Activated T-cell treated with anti-CD3 and anti-CD28 coated beads, Interleukin-2, amount 50 U/mL, for 72 hours (primary cell): ENCODE measurements around the gene IMPDH1. TPM values are rescaled to one million over a fixed set of nuclear protein-coding genes. Genes with fewer than 3 reads are reported as not detected.

Source experiments
- ATAC-seq, 2 donors: fragments of 150-1000 bp; cut with Tn5 transposase; replicated peaks in 1 of 2; 2 replicates each; pipeline ENCODE4 v1.10.0; 2021; ENCODE audit warnings: moderate library complexity in 2 of 2, mild to moderate bottlenecking in 1 of 2
- DNase-seq, 2 donors: peaks; one replicate each; pipeline ENCODE4 v3.0.0; 2021 to 2022; ENCODE audit warnings: mixed read lengths in 1 of 2
- H3K27ac Mint-ChIP-seq: one replicate; pipeline ENCODE4 v1.8.0; 2022; ENCODE audit warnings: mild to moderate bottlenecking, moderate library complexity, mixed read lengths
- H3K27me3 Mint-ChIP-seq: one replicate; pipeline ENCODE4 v1.8.0; 2022; ENCODE audit warnings: low read depth, mixed read lengths
- H3K36me3 Mint-ChIP-seq, 2 donors: one replicate each; pipeline ENCODE4 v1.8.0; 2022; ENCODE audit warnings: mixed read lengths in 2 of 2, mild to moderate bottlenecking in 1 of 2; ENCODE audit not compliant: insufficient read depth in 2 of 2
- H3K4me1 Mint-ChIP-seq: one replicate; pipeline ENCODE4 v1.8.0; 2022; ENCODE audit warnings: low read depth, mixed read lengths
- H3K4me3 Mint-ChIP-seq, 2 donors: one replicate each; pipeline ENCODE4 v1.8.0; 2022; ENCODE audit warnings: mild to moderate bottlenecking in 2 of 2, mixed read lengths in 2 of 2, moderate library complexity in 2 of 2
- H3K9me3 Mint-ChIP-seq, 2 donors: one replicate each; pipeline ENCODE4 v1.8.0; 2022; ENCODE audit warnings: mixed read lengths in 2 of 2
- total RNA-seq, 2 donors: library from RNA; stranded (reverse); gene quantifications; one replicate each; pipeline ENCODE4 v1.2.3, GENCODE V29; 2022

The IMPDH1 gene
- total RNA-seq, 2 donors from 2014 or later: 39.5 to 41.3 TPM

DNA sequence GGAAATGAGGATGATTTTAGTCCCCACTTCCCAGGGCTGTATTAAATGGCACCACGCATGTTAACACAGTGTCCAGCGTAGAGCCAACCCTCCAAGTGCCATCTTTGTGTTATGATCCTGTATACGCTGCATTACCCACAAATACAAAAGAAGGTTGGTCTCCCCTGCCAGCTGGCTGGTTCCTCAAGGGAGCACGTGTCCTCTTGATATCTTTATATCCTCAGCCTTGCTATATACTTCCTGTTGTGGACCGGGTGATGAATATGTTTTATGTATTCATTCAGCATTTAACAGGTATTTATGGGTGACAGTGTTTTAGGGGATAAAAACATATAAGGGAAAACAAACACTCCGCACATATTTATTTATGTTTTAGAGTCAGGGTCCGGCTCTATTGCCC, 25.1 kb downstream of the IMPDH1 start:
- Mint-ChIP-seq H3K4me3 (no peak overlapping the region), H3K4me1 (peaks cover 4% of the 10 kb centered on the region), H3K9me3 (no peaks in the 10 kb centered on the region), H3K27ac (no peak overlapping the region), H3K27me3 (peaks cover 6% of the 10 kb centered on the region), H3K36me3 (no peaks in the 10 kb centered on the region)
- DNase-seq (no peak), ATAC-seq (no peak)

DNA sequence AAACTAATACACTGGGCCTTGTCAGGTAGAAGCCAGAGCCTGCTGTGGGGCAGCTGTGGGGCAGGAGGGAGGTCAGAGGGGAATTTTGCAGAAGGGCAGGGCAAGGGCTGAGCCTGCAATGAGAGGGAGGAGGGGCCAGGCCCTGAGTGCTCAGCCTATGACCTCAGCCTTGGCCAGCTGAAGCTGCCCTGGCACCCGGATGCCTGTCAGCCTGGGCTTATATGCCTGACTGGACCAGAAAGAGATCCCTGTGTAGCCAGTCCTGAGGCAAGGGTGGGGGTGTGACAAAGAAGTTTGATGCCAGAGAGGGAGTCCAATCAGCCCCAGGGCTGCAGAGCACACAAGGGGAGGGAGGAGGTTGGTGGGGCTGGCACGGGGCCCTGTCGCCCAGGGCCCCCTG, 26.0 kb downstream of the IMPDH1 start:
- no peaks in the 10 kb centered on the region for H3K36me3 Mint-ChIP-seq
- H3K27ac Mint-ChIP-seq: no peak overlapping the region

DNA sequence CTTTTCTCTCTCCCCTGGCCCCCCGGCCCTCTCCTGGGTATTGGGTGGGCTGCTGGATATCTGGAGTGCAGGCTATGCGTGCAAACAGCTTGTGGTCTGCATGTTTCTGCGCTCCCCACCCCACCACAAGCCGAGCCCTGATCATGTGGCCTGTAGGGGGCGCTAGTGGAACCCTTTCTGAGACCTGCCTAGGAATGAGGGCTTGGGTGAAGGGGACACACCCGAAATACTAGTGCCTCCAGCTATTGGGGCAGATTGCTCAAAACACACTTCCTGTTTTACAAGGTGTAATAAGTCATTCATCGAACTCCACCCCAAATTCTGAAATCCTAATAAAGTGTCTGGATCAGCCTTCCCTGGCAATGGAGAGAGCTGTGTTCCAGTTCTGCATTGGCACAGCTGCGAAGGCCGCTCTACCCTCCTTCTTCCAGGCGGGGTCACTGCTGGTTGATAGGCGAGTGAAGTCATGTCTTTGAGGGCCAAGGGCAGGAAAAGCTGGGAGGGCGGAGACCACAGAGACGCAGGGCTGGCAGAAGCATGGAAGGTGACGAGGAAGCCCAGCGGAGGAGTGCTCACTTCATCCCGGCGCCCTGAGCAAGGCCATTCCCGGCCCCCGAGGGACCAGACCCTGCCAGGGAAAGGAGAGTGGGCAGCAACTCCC, 28.5 kb downstream of the IMPDH1 start:
- DNase-seq: peak; percentile 50 to 59

More for the DNA sequence above, 26.0 kb downstream of the IMPDH1 start:
- H3K9me3 Mint-ChIP-seq: no peaks in the 10 kb centered on the region
- peaks cover 4% of the 10 kb centered on the region for H3K4me1 Mint-ChIP-seq
- DNase-seq (no peak), ATAC-seq (no peak)
- H3K4me3 Mint-ChIP-seq: no peak overlapping the region
- H3K27me3 Mint-ChIP-seq: peaks cover 6% of the 10 kb centered on the region

DNA sequence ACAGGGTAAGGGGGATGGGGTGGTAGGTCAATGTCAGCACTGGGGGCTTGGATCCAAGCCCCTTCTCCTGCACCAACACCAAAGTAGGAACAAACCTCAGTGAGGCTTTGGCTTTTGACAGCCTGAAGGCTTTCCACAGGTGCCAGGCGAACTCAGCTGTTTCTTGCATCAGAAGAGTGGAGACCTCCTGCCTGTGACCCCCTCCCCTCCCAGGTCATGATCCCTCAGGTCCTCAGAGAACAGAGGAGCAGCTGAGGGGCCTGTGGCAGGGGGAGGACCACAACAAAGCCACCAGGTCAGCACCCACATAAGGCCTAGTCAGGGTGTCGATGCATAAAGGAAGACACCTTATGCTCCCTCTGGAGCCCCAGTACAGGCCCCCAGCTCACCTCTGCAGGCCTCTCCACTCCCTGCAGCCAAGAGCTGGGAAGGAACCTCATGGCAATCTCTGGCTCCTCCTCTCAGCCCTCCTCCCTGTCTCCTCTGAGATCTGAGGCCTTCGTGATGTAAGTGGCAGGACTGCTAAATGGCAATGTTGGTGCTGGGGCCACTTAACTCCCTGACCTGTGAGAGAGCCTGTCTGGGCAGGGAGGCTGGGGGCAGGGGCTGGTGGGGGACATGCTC, 29.2 kb downstream of the IMPDH1 start:
- H3K27ac Mint-ChIP-seq: no peak overlapping the region
- H3K9me3 Mint-ChIP-seq: no peaks in the 10 kb centered on the region
- ATAC-seq (no peak), DNase-seq (no peak)
- no peaks in the 10 kb centered on the region for H3K27me3 Mint-ChIP-seq
- H3K36me3 Mint-ChIP-seq: no peaks in the 10 kb centered on the region
- no peak overlapping the region for H3K4me3 Mint-ChIP-seq
- H3K4me1 Mint-ChIP-seq: no peaks in the 10 kb centered on the region

More for the DNA sequence above, 28.5 kb downstream of the IMPDH1 start:
- H3K36me3 Mint-ChIP-seq: no peaks in the 10 kb centered on the region
- H3K27me3 Mint-ChIP-seq: no peaks in the 10 kb centered on the region
- no peaks in the 10 kb centered on the region for H3K9me3 Mint-ChIP-seq
- no peak overlapping the region for H3K27ac Mint-ChIP-seq
- H3K4me1 Mint-ChIP-seq: no peaks in the 10 kb centered on the region
- peak; percentile 30 to 57 for ATAC-seq
- no peak overlapping the region for H3K4me3 Mint-ChIP-seq

DNA sequence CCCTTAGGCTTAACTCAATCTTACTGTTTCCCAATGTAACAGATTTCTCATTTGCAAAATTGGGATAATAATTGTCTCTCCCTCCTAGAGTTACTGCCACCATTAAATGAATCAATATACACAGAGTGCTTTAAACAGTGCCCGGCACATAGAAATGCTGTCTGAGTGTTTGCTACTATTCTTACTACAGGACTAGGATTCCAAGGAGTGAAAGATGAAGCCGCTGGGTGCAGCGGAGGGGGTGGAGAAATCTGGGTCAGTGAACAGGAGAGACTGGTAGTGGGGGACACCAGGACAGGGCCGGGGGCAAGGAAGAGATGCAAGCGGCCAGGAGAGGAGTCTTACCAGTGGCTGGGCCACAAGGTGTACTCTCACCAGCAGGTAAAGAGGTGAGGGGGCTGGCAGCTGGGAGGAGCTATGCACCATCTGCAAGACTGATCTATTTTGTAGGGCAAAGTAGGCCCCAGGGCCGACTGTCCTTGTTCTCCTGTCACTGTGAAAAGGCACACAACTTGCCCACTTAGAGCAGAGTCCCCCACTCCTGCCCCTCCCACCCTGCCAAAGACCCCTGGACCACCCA, 29.8 kb downstream of the IMPDH1 start:
- no peak overlapping the region for H3K4me3 Mint-ChIP-seq
- no peak overlapping the region for H3K27ac Mint-ChIP-seq
- no peaks in the 10 kb centered on the region for H3K27me3 Mint-ChIP-seq
- no peaks in the 10 kb centered on the region for H3K4me1 Mint-ChIP-seq
- ATAC-seq (no peak), DNase-seq (no peak)
- no peaks in the 10 kb centered on the region for H3K9me3 Mint-ChIP-seq
- H3K36me3 Mint-ChIP-seq: no peaks in the 10 kb centered on the region

DNA sequence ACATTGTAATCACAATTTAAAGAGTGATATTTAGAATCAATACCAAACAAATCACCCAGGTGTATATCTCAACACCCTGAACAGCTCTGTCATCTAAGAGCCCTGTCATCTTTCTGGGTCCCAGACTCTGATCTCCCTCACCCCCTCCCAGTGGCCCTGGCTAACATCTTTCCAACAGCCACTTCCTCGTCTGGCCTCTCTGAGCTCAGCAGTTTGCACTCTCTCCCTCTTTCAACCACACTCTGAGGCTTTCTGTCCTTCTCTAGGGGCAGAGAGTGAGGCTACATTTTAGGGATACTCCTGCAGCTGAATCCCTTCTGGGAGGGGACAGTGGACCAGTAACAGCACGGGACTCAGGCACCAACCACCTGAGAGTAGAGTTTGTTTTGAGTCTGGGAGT, 31.1 kb downstream of the IMPDH1 start:
- no peak overlapping the region for H3K4me3 Mint-ChIP-seq
- H3K9me3 Mint-ChIP-seq: no peaks in the 10 kb centered on the region
- no peaks in the 10 kb centered on the region for H3K4me1 Mint-ChIP-seq
- H3K27ac Mint-ChIP-seq: no peak overlapping the region
- no peaks in the 10 kb centered on the region for H3K36me3 Mint-ChIP-seq
- ATAC-seq (no peak), DNase-seq (no peak)
- H3K27me3 Mint-ChIP-seq: no peaks in the 10 kb centered on the region

DNA sequence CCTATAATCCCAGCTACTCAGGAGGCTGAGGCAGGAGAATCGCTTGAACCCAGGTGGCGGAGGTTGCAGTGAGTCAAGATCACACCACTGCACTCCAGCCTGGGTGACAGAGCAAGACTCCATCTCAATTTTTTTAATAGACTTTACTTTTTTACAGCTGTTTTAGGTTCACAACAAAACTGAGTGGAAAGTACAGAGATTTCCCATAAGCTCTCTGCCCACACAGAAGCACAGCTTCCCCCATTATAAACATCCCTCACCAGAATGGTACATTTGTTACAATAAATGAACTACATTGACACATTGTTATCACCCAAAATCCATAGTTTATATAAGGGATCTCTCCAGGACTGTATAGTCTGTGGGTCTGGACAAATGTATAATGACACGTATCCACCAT, 33.7 kb downstream of the IMPDH1 start:
- Mint-ChIP-seq H3K27me3 (peaks cover 6% of the 10 kb centered on the region), H3K36me3 (no peaks in the 10 kb centered on the region), H3K9me3 (no peaks in the 10 kb centered on the region), H3K4me1 (no peaks in the 10 kb centered on the region), H3K4me3 (no peak overlapping the region), H3K27ac (no peak overlapping the region)
- ATAC-seq (no peak), DNase-seq (no peak)

DNA sequence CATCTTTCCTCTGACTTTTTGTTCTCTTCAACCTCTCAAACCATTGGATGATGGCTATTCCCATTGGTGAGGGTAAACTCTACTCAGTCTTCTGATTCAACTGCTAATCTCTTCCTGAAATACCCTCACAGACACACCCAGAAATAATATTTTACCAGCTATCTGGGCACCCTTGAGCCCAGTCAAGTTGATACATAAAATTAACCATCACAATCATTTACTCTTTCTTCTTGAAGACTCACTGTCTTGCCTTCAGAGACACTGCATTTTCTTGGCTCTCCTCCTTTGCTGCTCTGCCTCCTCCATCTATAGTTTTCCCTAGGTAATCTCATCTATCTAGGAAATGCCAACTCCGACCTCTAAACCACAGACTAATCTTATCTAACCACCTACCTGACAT, 35.7 kb downstream of the IMPDH1 start:
- DNase-seq (no peak), ATAC-seq (no peak)
- no peaks in the 10 kb centered on the region for H3K36me3 Mint-ChIP-seq
- H3K27ac Mint-ChIP-seq: no peak overlapping the region
- no peaks in the 10 kb centered on the region for H3K9me3 Mint-ChIP-seq
- peaks cover 16% of the 10 kb centered on the region for H3K27me3 Mint-ChIP-seq
- H3K4me1 Mint-ChIP-seq: no peaks in the 10 kb centered on the region
- H3K4me3 Mint-ChIP-seq: no peak overlapping the region

DNA sequence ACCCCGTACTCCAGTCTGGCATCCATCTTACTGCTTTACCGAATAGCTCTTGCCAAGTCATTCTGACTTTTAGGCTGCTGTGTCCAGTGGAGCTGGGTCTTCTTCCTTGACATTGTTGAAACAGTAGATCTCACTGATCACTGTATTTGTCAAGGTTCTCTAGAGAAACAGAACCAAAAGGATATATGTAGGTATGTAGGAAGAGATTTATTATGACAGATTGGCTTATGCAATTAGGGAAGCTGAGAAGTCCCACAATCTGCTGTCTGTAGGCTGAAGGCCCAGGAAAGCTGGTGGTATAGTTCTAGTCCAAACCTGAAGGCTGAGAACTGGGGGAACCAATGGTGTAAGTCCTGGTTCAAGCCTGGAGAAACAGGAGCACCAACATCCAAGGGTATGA, 36.2 kb downstream of the IMPDH1 start:
- ATAC-seq: no peak
- Mint-ChIP-seq H3K36me3 (no peaks in the 10 kb centered on the region), H3K9me3 (no peaks in the 10 kb centered on the region), H3K27ac (no peak overlapping the region), H3K27me3 (peaks cover 16% of the 10 kb centered on the region), H3K4me3 (no peak overlapping the region), H3K4me1 (no peaks in the 10 kb centered on the region)
- DNase-seq: no peak

DNA sequence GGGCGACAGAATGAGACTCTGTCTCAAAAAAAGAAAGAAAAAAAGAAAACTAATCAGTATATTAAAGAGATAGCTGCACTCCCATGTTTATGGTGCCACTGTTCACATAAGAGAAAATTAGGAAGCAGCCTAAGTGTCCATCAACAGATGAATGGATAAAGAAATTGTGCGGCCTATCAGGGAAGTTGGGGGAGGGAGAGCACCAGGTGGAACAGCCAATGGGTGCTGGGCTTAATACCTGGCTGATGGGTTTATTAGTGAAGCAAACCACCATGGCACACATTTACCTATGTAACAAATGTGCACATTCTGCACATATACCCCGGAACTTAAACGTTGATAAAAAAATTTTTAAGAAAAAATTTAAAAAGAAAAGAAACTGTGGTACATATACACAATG, 39.3 kb downstream of the IMPDH1 start:
- ATAC-seq: no peak
- Mint-ChIP-seq H3K9me3 (no peaks in the 10 kb centered on the region), H3K4me1 (no peaks in the 10 kb centered on the region), H3K36me3 (no peaks in the 10 kb centered on the region), H3K27ac (no peak overlapping the region), H3K27me3 (peaks cover 39% of the 10 kb centered on the region), H3K4me3 (no peak overlapping the region)
- DNase-seq: no peak

DNA sequence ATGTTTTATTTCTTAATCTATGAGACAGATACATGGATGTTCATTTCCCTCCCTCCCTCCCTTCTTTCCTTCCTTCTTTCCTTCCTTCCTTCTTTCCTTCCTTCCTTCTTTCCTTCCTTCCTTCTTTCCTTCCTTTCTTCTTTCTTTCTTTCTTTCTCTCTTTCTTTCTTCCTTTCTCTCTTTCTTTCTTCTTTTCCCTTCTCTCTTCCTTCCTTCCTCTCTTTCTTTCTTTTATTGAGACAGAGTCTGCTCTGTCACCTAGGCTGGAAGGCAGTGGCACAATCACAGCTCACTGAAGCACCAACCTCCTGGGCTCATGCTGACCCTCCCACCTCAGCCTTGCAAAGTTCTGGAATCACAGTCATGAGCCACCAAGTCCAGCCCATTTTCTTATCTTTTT, 42.8 kb downstream of the IMPDH1 start:
- H3K4me3 Mint-ChIP-seq: no peak overlapping the region

DNA sequence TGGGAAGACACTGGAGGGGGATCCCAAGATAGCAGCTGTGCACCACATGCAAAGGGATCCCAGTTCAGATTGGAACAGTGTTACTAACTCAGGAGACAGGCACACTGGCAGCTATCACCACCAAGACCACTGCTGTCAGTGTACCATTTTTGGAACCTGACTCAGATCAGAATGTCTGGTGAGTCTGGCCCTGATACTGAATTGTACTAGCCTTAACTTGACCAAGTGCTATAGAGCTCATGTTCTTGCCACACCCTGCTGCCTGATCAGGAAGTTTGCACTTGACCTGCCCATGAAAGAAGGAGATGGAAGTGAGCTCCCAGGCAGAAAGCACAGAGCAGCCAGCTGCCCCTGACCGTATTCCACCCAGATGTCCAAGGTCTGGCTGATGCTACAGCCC, 43.5 kb downstream of the IMPDH1 start:
- Mint-ChIP-seq H3K36me3 (peaks cover 0 to 2% of the 10 kb centered on the region in 2 donors), H3K4me3 (no peak overlapping the region), H3K27me3 (peaks cover 65% of the 10 kb centered on the region), H3K9me3 (no peaks in the 10 kb centered on the region), H3K27ac (no peak overlapping the region), H3K4me1 (peaks cover 16% of the 10 kb centered on the region)
- ATAC-seq (no peak), DNase-seq (no peak)

More for the DNA sequence above, 42.8 kb downstream of the IMPDH1 start:
- peaks cover 66% of the 10 kb centered on the region for H3K27me3 Mint-ChIP-seq
- H3K36me3 Mint-ChIP-seq: no peaks in the 10 kb centered on the region
- no peak overlapping the region for H3K27ac Mint-ChIP-seq
- H3K4me1 Mint-ChIP-seq: peaks cover 12% of the 10 kb centered on the region
- no peaks in the 10 kb centered on the region for H3K9me3 Mint-ChIP-seq
- DNase-seq: no peak
- ATAC-seq: no peak

DNA sequence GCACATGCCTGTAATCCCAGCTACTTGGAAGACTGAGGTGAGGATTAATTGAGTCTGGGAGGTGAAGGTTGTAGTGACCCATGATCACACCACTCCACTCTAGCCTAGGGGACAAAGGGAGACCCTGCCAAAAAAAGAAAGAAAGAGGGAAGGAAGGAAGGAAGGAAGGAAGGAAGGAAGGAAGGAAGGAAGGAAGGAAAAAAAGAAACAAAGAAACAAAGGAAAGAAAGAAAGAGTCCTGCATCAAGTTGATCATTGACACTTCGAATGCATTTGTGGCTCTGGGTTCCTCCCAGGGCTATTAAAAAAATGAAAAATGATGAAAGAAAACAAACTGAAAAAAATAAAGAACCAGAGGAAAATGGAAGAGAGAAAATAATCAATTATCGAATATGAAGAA, 44.4 kb downstream of the IMPDH1 start:
- Mint-ChIP-seq H3K27ac (no peak overlapping the region), H3K4me3 (no peak overlapping the region), H3K36me3 (peaks cover 0 to 2% of the 10 kb centered on the region in 2 donors), H3K4me1 (peaks cover 23% of the 10 kb centered on the region), H3K27me3 (peaks cover 65% of the 10 kb centered on the region), H3K9me3 (no peaks in the 10 kb centered on the region)
- DNase-seq (no peak), ATAC-seq (no peak)
